Mesothelial cell of epicardium (in vitro differentiated cells): Measurements from ENCODE around the gene SLC16A12. TPM values are rescaled to one million over a fixed set of nuclear protein-coding genes. Genes with fewer than 3 reads are reported as not detected.

Experiments
- DNase-seq, 2 experiments: peaks; one replicate each; pipeline ENCODE4 v3.0.0; 2021; ENCODE audit warnings: low spot score in 2 of 2; ENCODE audit not compliant: unreplicated experiment in 2 of 2
- H3K27ac Mint-ChIP-seq: 2 replicates; pipeline ENCODE4 v1.8.0; 2021; ENCODE audit warnings: mixed read lengths
- H3K27me3 Mint-ChIP-seq: 2 replicates; pipeline ENCODE4 v1.8.0; 2021; ENCODE audit warnings: low read depth, mixed read lengths
- H3K36me3 Mint-ChIP-seq: 2 replicates; pipeline ENCODE4 v1.8.0; 2021; ENCODE audit warnings: mixed read lengths
- H3K4me1 Mint-ChIP-seq: 2 replicates; pipeline ENCODE4 v1.8.0; 2021; ENCODE audit warnings: mixed read lengths
- H3K4me3 Mint-ChIP-seq: 2 replicates; pipeline ENCODE4 v1.8.0; 2021; ENCODE audit warnings: mild to moderate bottlenecking, moderate library complexity, mixed read lengths
- H3K9me3 Mint-ChIP-seq: 2 replicates; pipeline ENCODE4 v1.8.0; 2021; ENCODE audit warnings: mixed read lengths
- total RNA-seq: library from RNA; stranded (reverse); gene quantifications from 3 replicates; pipeline ENCODE4 v1.2.1, GENCODE V29; 2021
- TF ChIP-seq, protein P1 (sequence below): fragments of 200-600 bp; sonication (generic); IDR thresholded peaks from one replicate; pipeline ENCODE4 v1.5.0; 2021; ENCODE audit warnings: antibody characterized with exemption; ENCODE audit not compliant: unreplicated experiment

Gene SLC16A12
- total RNA-seq, 1 donor from 2014 or later: 3.0 TPM

DNA sequence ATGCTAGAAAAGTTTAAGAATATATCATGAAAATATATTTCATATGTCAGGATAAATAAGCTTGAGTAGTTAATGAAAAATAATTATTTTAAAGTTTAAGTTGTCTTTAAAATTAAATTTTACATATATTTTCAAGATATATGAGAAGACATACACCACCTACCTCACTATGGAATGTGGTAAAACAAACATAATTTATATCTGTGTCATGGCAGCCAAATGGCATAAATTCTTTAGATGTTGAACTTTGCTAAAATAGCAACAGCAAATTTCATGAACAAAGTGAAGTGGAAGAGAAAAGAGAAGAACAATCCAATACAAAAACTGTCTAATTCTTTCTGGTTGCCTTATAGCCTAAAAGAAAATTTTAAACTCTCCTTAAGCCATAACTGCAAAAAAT lies 39.6 kb upstream of the SLC16A12 start:
- DNase-seq: no peak
- no peak overlapping the region for H3K4me3 Mint-ChIP-seq
- peaks cover 12% of the 10 kb centered on the region for H3K36me3 Mint-ChIP-seq
- no peaks in the 10 kb centered on the region for H3K27me3 Mint-ChIP-seq
- TF ChIP-seq, protein P1, sequence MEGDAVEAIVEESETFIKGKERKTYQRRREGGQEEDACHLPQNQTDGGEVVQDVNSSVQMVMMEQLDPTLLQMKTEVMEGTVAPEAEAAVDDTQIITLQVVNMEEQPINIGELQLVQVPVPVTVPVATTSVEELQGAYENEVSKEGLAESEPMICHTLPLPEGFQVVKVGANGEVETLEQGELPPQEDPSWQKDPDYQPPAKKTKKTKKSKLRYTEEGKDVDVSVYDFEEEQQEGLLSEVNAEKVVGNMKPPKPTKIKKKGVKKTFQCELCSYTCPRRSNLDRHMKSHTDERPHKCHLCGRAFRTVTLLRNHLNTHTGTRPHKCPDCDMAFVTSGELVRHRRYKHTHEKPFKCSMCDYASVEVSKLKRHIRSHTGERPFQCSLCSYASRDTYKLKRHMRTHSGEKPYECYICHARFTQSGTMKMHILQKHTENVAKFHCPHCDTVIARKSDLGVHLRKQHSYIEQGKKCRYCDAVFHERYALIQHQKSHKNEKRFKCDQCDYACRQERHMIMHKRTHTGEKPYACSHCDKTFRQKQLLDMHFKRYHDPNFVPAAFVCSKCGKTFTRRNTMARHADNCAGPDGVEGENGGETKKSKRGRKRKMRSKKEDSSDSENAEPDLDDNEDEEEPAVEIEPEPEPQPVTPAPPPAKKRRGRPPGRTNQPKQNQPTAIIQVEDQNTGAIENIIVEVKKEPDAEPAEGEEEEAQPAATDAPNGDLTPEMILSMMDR: no peak
- H3K9me3 Mint-ChIP-seq: peaks cover 18% of the 10 kb centered on the region
- H3K27ac Mint-ChIP-seq: peak overlapping the region; percentile 12
- H3K4me1 Mint-ChIP-seq: peaks cover 9% of the 10 kb centered on the region

DNA sequence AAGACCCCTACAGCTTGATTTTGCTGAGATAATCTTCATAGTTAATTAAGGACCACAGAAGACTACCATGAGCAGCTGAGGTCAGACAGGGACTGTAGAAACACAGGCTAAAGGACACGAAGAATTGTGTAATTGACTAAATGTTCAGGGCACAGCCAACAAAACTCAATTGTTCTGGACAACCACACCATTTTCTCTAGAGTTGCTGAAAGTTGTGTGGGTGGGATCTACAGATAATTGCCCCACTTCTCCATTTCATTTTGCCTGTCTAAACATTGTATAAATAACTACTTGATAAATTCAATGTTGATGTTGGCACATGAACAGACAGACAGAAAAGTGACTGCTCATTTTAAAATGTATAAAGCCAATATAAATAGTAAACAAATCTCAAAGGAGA lies 39.0 kb upstream of the SLC16A12 start:
- H3K27ac Mint-ChIP-seq: peak overlapping the region; percentile 30
- TF ChIP-seq, protein P1: no peak
- H3K9me3 Mint-ChIP-seq: peaks cover 18% of the 10 kb centered on the region
- H3K27me3 Mint-ChIP-seq: no peaks in the 10 kb centered on the region
- peaks cover 9% of the 10 kb centered on the region for H3K4me1 Mint-ChIP-seq
- peaks cover 12% of the 10 kb centered on the region for H3K36me3 Mint-ChIP-seq
- no peak for DNase-seq
- H3K4me3 Mint-ChIP-seq: no peak overlapping the region

DNA sequence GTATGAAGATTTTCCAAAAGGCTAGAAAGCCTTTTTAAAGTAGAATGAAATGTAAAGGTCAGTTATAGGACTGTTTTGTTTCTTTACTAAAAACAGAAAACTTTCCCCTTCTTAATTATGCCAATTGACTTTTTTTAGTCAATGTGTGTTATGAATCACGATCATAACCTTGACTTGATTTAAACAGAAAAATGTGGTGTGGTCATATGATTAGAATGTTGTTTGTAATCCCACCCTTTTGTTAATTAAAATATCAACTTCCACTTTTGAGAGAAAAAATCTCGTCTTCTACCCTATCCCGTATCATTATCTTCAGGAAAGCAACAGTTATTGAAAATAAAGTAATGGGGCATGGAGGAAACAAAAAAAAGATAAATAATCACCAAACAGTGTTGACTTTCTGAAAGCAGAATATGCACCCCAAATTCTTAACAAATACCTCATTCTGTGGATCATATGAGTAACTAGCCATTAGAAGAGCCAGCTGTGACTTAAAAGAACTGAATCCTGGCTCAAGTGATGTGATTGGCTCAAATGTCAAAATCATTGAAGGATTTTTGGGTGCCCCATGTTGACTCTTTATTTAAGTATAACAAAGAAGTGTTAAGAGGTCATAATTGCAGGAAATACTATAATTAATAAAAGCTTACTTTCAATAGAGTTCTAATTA lies 32.3 kb upstream of the SLC16A12 start:
- Mint-ChIP-seq H3K27me3 (no peaks in the 10 kb centered on the region), H3K9me3 (no peaks in the 10 kb centered on the region), H3K27ac (no peak overlapping the region), H3K4me1 (peaks cover 12% of the 10 kb centered on the region), H3K4me3 (no peak overlapping the region), H3K36me3 (no peaks in the 10 kb centered on the region)
- TF ChIP-seq, protein P1: no peak
- DNase-seq: no peak

DNA sequence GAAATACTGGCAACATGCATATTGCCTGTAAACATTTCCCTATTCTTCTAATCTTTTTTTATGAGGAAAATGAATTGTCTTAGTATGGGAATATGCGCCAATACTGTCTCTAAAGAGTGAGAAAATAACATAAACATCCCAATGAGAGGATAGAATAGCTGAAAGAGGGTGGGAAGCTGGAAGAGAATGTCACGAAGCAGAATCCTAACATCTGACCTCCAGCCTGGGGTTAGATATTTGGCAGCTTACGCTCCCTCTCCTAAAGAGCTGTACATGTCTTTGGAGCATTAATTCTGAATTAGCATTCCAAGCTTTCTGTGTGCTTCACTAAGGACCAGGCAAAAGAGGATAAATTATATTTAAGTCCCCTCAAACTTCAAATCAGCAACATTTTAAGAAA lies 31.6 kb upstream of the SLC16A12 start:
- Mint-ChIP-seq H3K4me3 (no peak overlapping the region), H3K9me3 (no peaks in the 10 kb centered on the region), H3K27ac (no peak overlapping the region), H3K27me3 (no peaks in the 10 kb centered on the region), H3K4me1 (peaks cover 18% of the 10 kb centered on the region), H3K36me3 (no peaks in the 10 kb centered on the region)
- DNase-seq: no peak
- TF ChIP-seq, protein P1: no peak

DNA sequence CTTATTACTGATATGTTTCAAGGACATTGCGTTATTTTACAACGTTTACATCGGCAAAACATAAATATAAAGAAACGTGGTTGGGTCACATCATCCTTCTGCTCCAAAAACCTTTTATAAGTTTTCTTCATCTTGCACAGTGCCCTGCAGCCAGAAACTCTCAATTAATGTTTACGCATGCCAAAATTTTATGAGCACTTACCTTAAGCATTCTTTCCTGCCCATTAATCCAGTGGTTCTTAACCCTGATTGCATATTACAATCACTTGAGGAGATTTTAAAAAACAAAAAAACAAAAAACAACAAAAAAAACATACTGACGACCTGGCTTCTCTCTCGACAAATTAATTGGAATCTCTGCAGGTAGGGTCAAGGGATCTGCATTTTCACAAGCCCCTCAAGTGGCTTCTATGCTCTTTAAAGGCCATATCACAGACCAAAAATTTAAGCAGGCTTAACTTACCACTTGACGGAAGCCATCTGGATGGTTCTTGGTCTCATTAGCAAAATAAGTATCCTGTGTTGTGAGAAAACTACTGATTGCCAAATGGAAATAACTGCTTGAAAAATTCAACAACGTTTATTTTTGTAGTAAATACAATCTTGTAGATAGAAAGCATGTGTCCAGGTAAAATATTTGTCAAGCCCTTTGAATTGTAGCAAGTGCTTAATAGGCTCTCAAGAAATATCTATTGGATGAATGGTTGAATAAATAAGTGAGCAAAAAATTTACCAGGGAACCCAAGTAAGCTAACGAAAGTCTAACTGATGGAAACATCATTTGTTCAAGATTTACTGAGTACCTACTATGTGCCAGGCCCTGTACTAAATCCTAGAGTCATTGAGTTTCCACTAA lies 30.9 kb upstream of the SLC16A12 start:
- no peaks in the 10 kb centered on the region for H3K9me3 Mint-ChIP-seq
- no peaks in the 10 kb centered on the region for H3K36me3 Mint-ChIP-seq
- TF ChIP-seq, protein P1: no peak
- H3K4me1 Mint-ChIP-seq: peaks cover 20% of the 10 kb centered on the region
- no peak overlapping the region for H3K4me3 Mint-ChIP-seq
- no peak for DNase-seq
- no peak overlapping the region for H3K27ac Mint-ChIP-seq
- H3K27me3 Mint-ChIP-seq: no peaks in the 10 kb centered on the region
